ENCODE measurements around the gene ZFP3.
"Not testable (repeated sequence)": the region's sequence is repeated elsewhere in the genome, so short reads cannot be mapped to it uniquely, and the experiment has no call there.

ZFP3 gene

GRCh38 chr17:5100832-5101231, 22.6 kb downstream of the ZFP3 start:
- no peak overlapping the region for H3K4me3 ChIP-seq (ENCODE audit: low read depth, low read length)
- TF ChIP-seq CTCF (IDR thresholded peaks at IDR 0.05; ENCODE audit: low read depth, low read length, missing control alignments) = no peak
- DNase-seq (ENCODE audit: low read depth) = no peak

- peak overlapping the region; percentile 72 for H3K4me3 ChIP-seq (ENCODE audit: low read depth, low read length)
- no peak for DNase-seq (ENCODE audit: low read depth)
- no peak for TF ChIP-seq CTCF (IDR thresholded peaks at IDR 0.05; ENCODE audit: low read depth, low read length, missing control alignments)
Observed at GRCh38 chr17:5110816-5111215, 32.5 kb downstream of the ZFP3 start.

- no peak for TF ChIP-seq CTCF (IDR thresholded peaks at IDR 0.05; ENCODE audit: low read depth, low read length, missing control alignments)
- peak within 1 kb of the TSS; percentile 72 for H3K4me3 ChIP-seq (ENCODE audit: low read depth, low read length)
- DNase-seq (ENCODE audit: low read depth) = peak; percentile 85
Observed at GRCh38 chr17:5111402-5112204, 33.3 kb downstream of the ZFP3 start, which contains the start of gene ZNF232. ZNF232 (minus strand) TSS chr17:5111878; CDS start chr17:5111822, 56 bp downstream.

- TF ChIP-seq CTCF (IDR thresholded peaks at IDR 0.05; ENCODE audit: low read depth, low read length, missing control alignments) = no peak
- no peak for DNase-seq (ENCODE audit: low read depth)
- H3K4me3 ChIP-seq (ENCODE audit: low read depth, low read length) = no peak within 1 kb of the TSS
Observed at GRCh38 chr17:5115673-5116651, 37.7 kb downstream of the ZFP3 start, which contains the start of gene USP6. USP6 (plus strand) TSS chr17:5116032; CDS start chr17:5130368, 14,336 bp downstream.

- no peak overlapping the region for H3K4me3 ChIP-seq (ENCODE audit: low read depth, low read length)
- TF ChIP-seq CTCF (IDR thresholded peaks at IDR 0.05; ENCODE audit: low read depth, low read length, missing control alignments) = no peak
- no peak for DNase-seq (ENCODE audit: low read depth)
Observed at GRCh38 chr17:5118219-5118618, 40.0 kb downstream of the ZFP3 start.

GRCh38 chr17:5120036-5120435, 41.8 kb downstream of the ZFP3 start:
- H3K4me3 ChIP-seq (ENCODE audit: low read depth, low read length) = no peak overlapping the region
- DNase-seq (ENCODE audit: low read depth) = no peak
- TF ChIP-seq CTCF (IDR thresholded peaks at IDR 0.05; ENCODE audit: low read depth, low read length, missing control alignments) = no peak

GRCh38 chr17:5120436-5121185, 42.3 kb downstream of the ZFP3 start:
- DNase-seq (ENCODE audit: low read depth); H3K4me3 ChIP-seq (ENCODE audit: low read depth, low read length): not testable (repeated sequence)

Measured in GM12864 (cell line).